GM18519 (cell line): ENCODE data around the gene KDELR1.
"Not testable (repeated sequence)": the region's sequence is repeated elsewhere in the genome, so short reads cannot be mapped to it uniquely, and the experiment has no call there.

Experiments
- ATAC-seq: cut with Tn5 transposase; IDR thresholded peaks from one replicate; pipeline ENCODE4 v1.9.1; 2021; ENCODE audit warnings: mild to moderate bottlenecking, moderate library complexity; ENCODE audit not compliant: unreplicated experiment, low FRiP score

KDELR1 gene

GRCh38 chr19:48398102-48398374 lies 6.7 kb upstream of the KDELR1 start:
- ATAC-seq: no peak

GRCh38 chr19:48397263-48398101 lies 6.1 kb upstream of the KDELR1 start:
- ATAC-seq: no peak

- ATAC-seq: no peak
These were observed 5.4 kb upstream of the KDELR1 start for GRCh38 chr19:48396824-48397176.

- ATAC-seq: no peak
These were observed 4.9 kb upstream of the KDELR1 start for GRCh38 chr19:48396016-48396823.

- ATAC-seq: no peak
These were observed 4.1 kb upstream of the KDELR1 start for GRCh38 chr19:48395499-48395898.

- no peak for ATAC-seq
These were observed 3.8 kb upstream of the KDELR1 start for GRCh38 chr19:48395170-48395455.

- ATAC-seq: no peak
These were observed 3.2 kb upstream of the KDELR1 start for GRCh38 chr19:48394331-48395169.

GRCh38 chr19:48393559-48394330 lies 2.4 kb upstream of the KDELR1 start, which contains the start of gene GRIN2D:
Gene GRIN2D (plus strand): TSS chr19:48393668. CDS start chr19:48398393, 4,725 bp downstream.
- ATAC-seq: no peak

GRCh38 chr19:48392860-48393558 lies 1.7 kb upstream of the KDELR1 start:
- ATAC-seq: no peak

- ATAC-seq: not testable (repeated sequence)
These were observed 624 bp upstream of the KDELR1 start for GRCh38 chr19:48392006-48392344.

GRCh38 chr19:48390188-48391099 lies 907 bp downstream of the KDELR1 start:
- no peak for ATAC-seq

- no peak for ATAC-seq
These were observed 4.4 kb downstream of the KDELR1 start for GRCh38 chr19:48386981-48387380.

- ATAC-seq: no peak
These were observed 5.8 kb downstream of the KDELR1 start for GRCh38 chr19:48385461-48386087.

GRCh38 chr19:48382286-48382685 lies 9.1 kb downstream of the KDELR1 start:
- ATAC-seq: no peak

GRCh38 chr19:48381178-48381950 lies 10.0 kb downstream of the KDELR1 start:
- ATAC-seq: no peak

GRCh38 chr19:48379058-48379457 lies 12.3 kb downstream of the KDELR1 start:
- no peak for ATAC-seq

GRCh38 chr19:48378194-48378570 lies 13.2 kb downstream of the KDELR1 start:
- ATAC-seq: no peak

GRCh38 chr19:48373567-48373966 lies 17.8 kb downstream of the KDELR1 start:
- no peak for ATAC-seq
